A549 (cell line): ENCODE measurements around the gene GAK.

Source experiments
- CBX8 ChIP-seq: fragments of 200-600 bp; sonication (generic); IDR thresholded peaks from 2 replicates; pipeline ENCODE4 v1.6.1; 2016
- TP53 ChIP-seq: fragments of 250-450 bp; sonication (Bioruptor Pico); IDR thresholded peaks from 2 replicates; pipeline ENCODE4 v1.5.0; 2021; ENCODE audit warnings: mild to moderate bottlenecking, moderate library complexity

GRCh38 chr4:900073-900472 is 32.0 kb downstream of the GAK start:
- TF ChIP-seq TP53 (CRISPR knock-in tag) = no peak
- TF ChIP-seq CBX8 = no peak
